Anterior cingulate cortex (tissue), 58 donors: ENCODE measurements around the gene COL8A1.

Experiments
- DNase-seq, 58 donors: peaks; one replicate each; lab custom pipeline; 2025; lab: John Stamatoyannopoulos, UW

The COL8A1 gene

GRCh38 chr3:99668044-99668443, 29.6 kb downstream of the COL8A1 start:
- no peak for DNase-seq

- no peak for DNase-seq
Observed at GRCh38 chr3:99669879-99670555, 31.6 kb downstream of the COL8A1 start.

GRCh38 chr3:99670556-99670950, 32.2 kb downstream of the COL8A1 start:
- DNase-seq, result no peak

GRCh38 chr3:99674086-99674789, 35.8 kb downstream of the COL8A1 start:
- no peak for DNase-seq

- DNase-seq, result no peak
Observed at GRCh38 chr3:99678023-99678422, 39.6 kb downstream of the COL8A1 start.

- DNase-seq, result no peak
Observed at GRCh38 chr3:99678896-99679295, 40.5 kb downstream of the COL8A1 start.

GRCh38 chr3:99681512-99681911, 43.1 kb downstream of the COL8A1 start:
- DNase-seq, result no peak

- peak in 1 of 58 donors; percentile 1 for DNase-seq
Observed at GRCh38 chr3:99681976-99682375, 43.6 kb downstream of the COL8A1 start.

GRCh38 chr3:99683465-99683864, 45.1 kb downstream of the COL8A1 start:
- DNase-seq, result no peak

- DNase-seq, result no peak
Observed at GRCh38 chr3:99683876-99684275, 45.5 kb downstream of the COL8A1 start.

GRCh38 chr3:99684644-99685043, 46.2 kb downstream of the COL8A1 start:
- no peak for DNase-seq

- DNase-seq, result no peak
Observed at GRCh38 chr3:99686469-99686868, 48.1 kb downstream of the COL8A1 start.

GRCh38 chr3:99686955-99687612, 48.7 kb downstream of the COL8A1 start:
- DNase-seq, result peak in 21 of 58 donors; percentile 1 to 53 (median 5)

GRCh38 chr3:99690761-99691369, 52.5 kb downstream of the COL8A1 start:
- no peak for DNase-seq

- no peak for DNase-seq
Observed at GRCh38 chr3:99693636-99694035, 55.2 kb downstream of the COL8A1 start.

- DNase-seq, result no peak
Observed at GRCh38 chr3:99696497-99696896, 58.1 kb downstream of the COL8A1 start.

GRCh38 chr3:99697250-99697649, 58.9 kb downstream of the COL8A1 start:
- DNase-seq, result no peak

GRCh38 chr3:99698932-99699331, 60.5 kb downstream of the COL8A1 start:
- no peak for DNase-seq

GRCh38 chr3:99699841-99700240, 61.4 kb downstream of the COL8A1 start:
- no peak for DNase-seq

GRCh38 chr3:99700631-99701268, 62.4 kb downstream of the COL8A1 start:
- DNase-seq, result no peak
